ENCODE data around the gene TOMM6. TPM values are rescaled to one million over a fixed set of nuclear protein-coding genes. Genes with fewer than 3 reads are reported as not detected.

The TOMM6 gene
- total and polyA plus RNA-seq, 8 donors = 48.6 to 196 (median 68.7) TPM

DNA sequence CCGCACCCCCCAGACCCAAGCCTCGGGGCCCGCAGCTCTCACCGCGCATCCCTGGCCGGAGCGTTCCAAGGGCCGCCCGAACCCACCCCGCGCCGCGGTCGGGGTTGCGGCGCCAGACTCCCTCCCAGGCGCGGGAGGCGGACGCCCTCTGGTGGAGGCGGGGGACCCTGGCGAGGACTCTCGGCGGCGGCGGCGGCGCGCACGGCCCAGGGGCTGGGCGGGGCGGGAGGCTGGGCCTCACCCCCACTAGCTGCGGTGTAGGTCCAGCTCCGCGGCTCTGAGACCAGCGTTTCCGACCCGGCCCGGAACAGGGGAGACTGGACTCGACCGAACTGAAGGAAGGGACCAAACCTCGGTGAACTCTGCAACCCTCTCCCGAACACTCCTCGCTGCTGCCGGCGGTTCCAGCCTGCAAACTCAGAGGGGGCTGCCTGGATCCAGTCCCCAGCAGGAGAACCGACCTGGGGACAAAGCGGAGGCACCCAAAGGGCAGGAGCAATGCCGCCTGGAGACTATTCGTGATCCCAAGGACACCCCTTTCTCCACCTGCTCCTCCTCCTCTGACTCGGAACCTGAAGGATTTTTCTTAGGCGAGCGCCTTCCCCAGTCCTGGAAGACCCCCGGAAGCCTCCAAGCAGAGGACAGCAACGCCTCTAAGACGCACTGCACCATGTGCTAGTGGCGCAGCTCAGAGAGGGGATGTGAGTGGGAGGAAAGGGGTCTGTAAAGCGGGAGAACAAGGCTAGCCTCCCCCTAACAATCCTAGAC lies 859 bp upstream of the TOMM6 start:
- peak; percentile 82 to 98 (median 90) for DNase-seq
- Histone ChIP-seq H3K27ac (peak overlapping the region; percentile 86 to 93 (median 92)), H3K36me3 (peaks cover 0 to 9% (median 3%) of the 10 kb centered on the region in 3 donors), H3K4me1 (peaks cover 9 to 18% (median 13%) of the 10 kb centered on the region in 3 donors), H3K9me3 (no peaks in the 10 kb centered on the region), H3K4me3 (peak overlapping the region; percentile 61 to 93 (median 82)), H3K27me3 (no peaks in the 10 kb centered on the region)
- 1% methylated on average over 44 to 58 of the region's 58 CpGs for WGBS, 2 donors
- no peak for FAIRE-seq
- intact Hi-C loops (cut with DNase I) = loop anchor here in 2 of 3 donors (10.0 kb wide), 2 partner anchors 148 to 258 kb away; no protein-coding TSS in a partner anchor
- TF ChIP-seq, protein P1, sequence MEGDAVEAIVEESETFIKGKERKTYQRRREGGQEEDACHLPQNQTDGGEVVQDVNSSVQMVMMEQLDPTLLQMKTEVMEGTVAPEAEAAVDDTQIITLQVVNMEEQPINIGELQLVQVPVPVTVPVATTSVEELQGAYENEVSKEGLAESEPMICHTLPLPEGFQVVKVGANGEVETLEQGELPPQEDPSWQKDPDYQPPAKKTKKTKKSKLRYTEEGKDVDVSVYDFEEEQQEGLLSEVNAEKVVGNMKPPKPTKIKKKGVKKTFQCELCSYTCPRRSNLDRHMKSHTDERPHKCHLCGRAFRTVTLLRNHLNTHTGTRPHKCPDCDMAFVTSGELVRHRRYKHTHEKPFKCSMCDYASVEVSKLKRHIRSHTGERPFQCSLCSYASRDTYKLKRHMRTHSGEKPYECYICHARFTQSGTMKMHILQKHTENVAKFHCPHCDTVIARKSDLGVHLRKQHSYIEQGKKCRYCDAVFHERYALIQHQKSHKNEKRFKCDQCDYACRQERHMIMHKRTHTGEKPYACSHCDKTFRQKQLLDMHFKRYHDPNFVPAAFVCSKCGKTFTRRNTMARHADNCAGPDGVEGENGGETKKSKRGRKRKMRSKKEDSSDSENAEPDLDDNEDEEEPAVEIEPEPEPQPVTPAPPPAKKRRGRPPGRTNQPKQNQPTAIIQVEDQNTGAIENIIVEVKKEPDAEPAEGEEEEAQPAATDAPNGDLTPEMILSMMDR (IDR thresholded peaks at IDR 0.05) = peak; percentile 80 to 88 (median 84)
- ATAC-seq = peak; percentile 87 to 92 (median 89)

DNA sequence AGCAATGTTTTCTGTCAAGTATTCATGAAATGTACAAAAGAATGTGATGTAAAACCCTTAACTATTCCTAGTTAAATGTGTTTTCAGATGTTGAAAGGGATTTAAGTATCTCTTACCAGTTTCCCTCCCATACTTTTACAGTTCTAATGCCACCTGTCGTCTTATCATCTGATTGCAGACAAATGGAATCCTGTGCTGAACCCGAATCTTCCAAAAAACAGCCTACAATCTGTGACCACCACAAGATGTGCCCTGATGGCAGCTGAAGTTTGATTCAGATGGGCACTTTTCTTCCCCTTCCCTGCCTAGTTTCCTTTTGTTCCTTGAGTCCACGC lies 1.9 kb downstream of the TOMM6 start:
- Histone ChIP-seq H3K9me3 (no peaks in the 10 kb centered on the region), H3K27me3 (no peaks in the 10 kb centered on the region), H3K27ac (no peak overlapping the region), H3K4me1 (peaks cover 9 to 14% (median 11%) of the 10 kb centered on the region in 3 donors), H3K36me3 (peaks cover 0 to 9% (median 3%) of the 10 kb centered on the region in 3 donors), H3K4me3 (no peak overlapping the region)
- 69 to 72% methylated on average over 3 of the region's 3 CpGs for WGBS, 2 donors
- intact Hi-C loops (cut with DNase I) = loop anchor here in 2 of 3 donors (10.0 kb wide), 2 partner anchors 145 to 255 kb away; no protein-coding TSS in a partner anchor
- FAIRE-seq = no peak
- TF ChIP-seq, protein P1 (IDR thresholded peaks at IDR 0.05) = no peak
- no peak for ATAC-seq
- DNase-seq = no peak

DNA sequence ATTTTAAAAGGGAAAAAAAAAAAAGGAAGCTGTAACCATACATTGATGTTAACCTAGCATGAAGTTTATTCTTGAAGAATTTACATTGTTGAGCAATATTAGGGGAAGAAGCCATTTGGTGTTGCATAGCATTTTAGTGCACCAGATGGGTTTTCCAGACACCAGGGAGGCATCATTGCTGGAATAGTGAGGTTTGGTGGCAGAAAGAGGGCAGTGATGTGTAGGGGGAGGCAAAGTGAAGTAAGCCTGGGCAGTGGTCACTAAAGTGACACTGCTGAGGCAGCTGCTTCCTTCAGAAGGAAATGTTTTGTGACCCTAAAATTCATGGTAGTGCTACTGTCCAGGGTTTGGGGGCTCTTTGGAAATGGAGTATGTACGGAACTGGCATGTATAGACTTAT lies 2.6 kb downstream of the TOMM6 start:
- intact Hi-C loops (cut with DNase I) = no loop called here
- TF ChIP-seq, protein P1 (IDR thresholded peaks at IDR 0.05) = no peak
- ATAC-seq = no peak
- H3K27me3 ChIP-seq = no peaks in the 10 kb centered on the region
- no peak overlapping the region for H3K4me3 ChIP-seq
- H3K4me1 ChIP-seq = peaks cover 9 to 14% (median 11%) of the 10 kb centered on the region in 3 donors
- WGBS, 2 donors = 100% methylated on average over 1 of the region's 1 CpG
- H3K27ac ChIP-seq = no peak overlapping the region
- peaks cover 0 to 9% (median 3%) of the 10 kb centered on the region in 3 donors for H3K36me3 ChIP-seq
- H3K9me3 ChIP-seq = no peaks in the 10 kb centered on the region
- FAIRE-seq = no peak
- no peak for DNase-seq

DNA sequence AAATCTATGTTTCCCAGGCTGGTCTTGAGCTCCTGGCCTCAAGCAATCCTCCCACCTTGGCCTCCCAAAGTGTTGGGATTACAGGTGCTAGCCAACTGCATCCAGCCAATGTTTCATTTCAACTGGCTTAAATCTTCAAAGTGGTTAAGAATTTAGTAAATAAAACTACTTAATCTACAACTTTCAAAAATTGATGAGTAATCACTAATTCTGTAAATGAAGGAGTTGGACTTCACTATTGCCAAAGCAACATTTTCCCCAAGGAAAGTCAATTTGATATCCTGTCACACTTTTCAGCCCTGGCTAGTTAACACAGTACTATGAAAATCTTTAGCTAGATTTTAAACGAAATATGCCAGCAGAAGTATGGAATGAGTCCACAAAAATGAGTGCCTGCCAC lies 3.8 kb downstream of the TOMM6 start:
- TF ChIP-seq, protein P1 (IDR thresholded peaks at IDR 0.05) = no peak
- no peak for ATAC-seq
- Histone ChIP-seq H3K27me3 (no peaks in the 10 kb centered on the region), H3K4me3 (no peak overlapping the region), H3K4me1 (peaks cover 0 to 5% (median 4%) of the 10 kb centered on the region in 3 donors), H3K27ac (no peak overlapping the region), H3K36me3 (peaks cover 0 to 9% (median 3%) of the 10 kb centered on the region in 3 donors), H3K9me3 (no peaks in the 10 kb centered on the region)
- no peak for DNase-seq
- intact Hi-C loops (cut with DNase I) = no loop called here
- 54% methylated on average over 1 of the region's 1 CpG for WGBS, 2 donors
- FAIRE-seq = no peak

DNA sequence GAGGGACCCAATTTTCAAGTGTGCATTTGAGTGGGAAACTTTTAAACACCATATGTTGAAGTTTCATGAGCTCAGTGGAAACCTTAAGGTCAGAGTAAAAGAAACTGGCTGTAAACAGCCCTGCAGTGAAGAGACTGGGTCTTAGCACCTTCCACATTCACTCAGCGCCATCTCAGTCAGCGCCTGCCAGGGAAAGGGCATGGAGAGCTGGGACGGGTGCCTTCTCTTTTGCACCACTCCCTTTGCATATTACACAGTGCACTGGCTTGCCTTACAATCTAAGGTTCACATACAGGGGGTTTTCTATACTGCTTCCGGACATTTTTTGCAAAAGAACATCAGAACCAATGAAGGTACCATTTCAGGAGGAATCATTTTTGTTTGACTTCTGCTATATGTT lies 4.5 kb downstream of the TOMM6 start:
- no peak for DNase-seq
- Histone ChIP-seq H3K4me3 (no peak overlapping the region), H3K36me3 (peaks cover 0 to 9% (median 3%) of the 10 kb centered on the region in 3 donors), H3K27ac (no peak overlapping the region), H3K4me1 (peaks cover 0 to 5% (median 4%) of the 10 kb centered on the region in 3 donors), H3K9me3 (no peaks in the 10 kb centered on the region), H3K27me3 (no peaks in the 10 kb centered on the region)
- 84 to 87% methylated on average over 4 of the region's 4 CpGs for WGBS, 2 donors
- TF ChIP-seq, protein P1 (IDR thresholded peaks at IDR 0.05) = no peak
- FAIRE-seq = no peak
- intact Hi-C loops (cut with DNase I) = no loop called here
- ATAC-seq = no peak

Data from pancreas (tissue), 10 donors.